Measurements from ENCODE around the gene KCNIP4.
"Not testable (repeated sequence)": the region's sequence is repeated elsewhere in the genome, so short reads cannot be mapped to it uniquely, and the experiment has no call there.

DNA sequence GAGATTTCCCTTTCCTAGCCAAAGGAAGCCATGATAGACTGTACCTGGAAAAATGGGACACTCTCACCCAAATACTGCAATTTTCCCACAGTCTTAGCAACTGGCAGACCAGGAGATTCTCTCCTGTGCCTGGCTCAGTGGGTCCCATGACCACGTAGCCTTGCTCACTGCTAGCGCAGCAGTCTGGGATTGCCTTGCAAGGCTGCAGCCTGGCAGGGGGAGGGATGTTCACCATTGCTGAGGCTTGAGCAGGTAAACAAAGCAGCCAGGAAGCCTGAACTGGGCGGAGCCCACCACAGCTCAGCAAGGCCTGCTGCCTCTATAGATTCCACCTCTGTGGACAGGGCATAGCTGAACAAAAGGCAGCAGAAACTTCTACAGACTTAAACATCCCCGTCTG lies 596.2 kb downstream of the KCNIP4 start:
- TF ChIP-seq, protein P1, sequence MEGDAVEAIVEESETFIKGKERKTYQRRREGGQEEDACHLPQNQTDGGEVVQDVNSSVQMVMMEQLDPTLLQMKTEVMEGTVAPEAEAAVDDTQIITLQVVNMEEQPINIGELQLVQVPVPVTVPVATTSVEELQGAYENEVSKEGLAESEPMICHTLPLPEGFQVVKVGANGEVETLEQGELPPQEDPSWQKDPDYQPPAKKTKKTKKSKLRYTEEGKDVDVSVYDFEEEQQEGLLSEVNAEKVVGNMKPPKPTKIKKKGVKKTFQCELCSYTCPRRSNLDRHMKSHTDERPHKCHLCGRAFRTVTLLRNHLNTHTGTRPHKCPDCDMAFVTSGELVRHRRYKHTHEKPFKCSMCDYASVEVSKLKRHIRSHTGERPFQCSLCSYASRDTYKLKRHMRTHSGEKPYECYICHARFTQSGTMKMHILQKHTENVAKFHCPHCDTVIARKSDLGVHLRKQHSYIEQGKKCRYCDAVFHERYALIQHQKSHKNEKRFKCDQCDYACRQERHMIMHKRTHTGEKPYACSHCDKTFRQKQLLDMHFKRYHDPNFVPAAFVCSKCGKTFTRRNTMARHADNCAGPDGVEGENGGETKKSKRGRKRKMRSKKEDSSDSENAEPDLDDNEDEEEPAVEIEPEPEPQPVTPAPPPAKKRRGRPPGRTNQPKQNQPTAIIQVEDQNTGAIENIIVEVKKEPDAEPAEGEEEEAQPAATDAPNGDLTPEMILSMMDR (IDR thresholded peaks at IDR 0.05 in 2 of 3, conservative IDR thresholded peaks at IDR 0.05 in 1 of 3; ENCODE audit: control insufficient read depth in 2 of 3, extremely low read depth in 1 of 3, insufficient read depth in 1 of 3, low read depth in 3 of 3, low read length in 3 of 3) = not testable (repeated sequence)
- not testable (repeated sequence) for TF ChIP-seq FOXM1 (IDR thresholded peaks at IDR 0.05; ENCODE audit: low read depth, low read length); SIN3A (IDR thresholded peaks at IDR 0.05; ENCODE audit: low read depth, low read length); YY1 (IDR thresholded peaks at IDR 0.05; ENCODE audit: low read depth, low read length); POLR2AphosphoS5 (IDR thresholded peaks at IDR 0.05; ENCODE audit: low read length); ZNF274 (IDR thresholded peaks at IDR 0.05; ENCODE audit: insufficient read depth, insufficient read length); CHD4 (IDR thresholded peaks at IDR 0.05)
- TF ChIP-seq, protein P2, sequence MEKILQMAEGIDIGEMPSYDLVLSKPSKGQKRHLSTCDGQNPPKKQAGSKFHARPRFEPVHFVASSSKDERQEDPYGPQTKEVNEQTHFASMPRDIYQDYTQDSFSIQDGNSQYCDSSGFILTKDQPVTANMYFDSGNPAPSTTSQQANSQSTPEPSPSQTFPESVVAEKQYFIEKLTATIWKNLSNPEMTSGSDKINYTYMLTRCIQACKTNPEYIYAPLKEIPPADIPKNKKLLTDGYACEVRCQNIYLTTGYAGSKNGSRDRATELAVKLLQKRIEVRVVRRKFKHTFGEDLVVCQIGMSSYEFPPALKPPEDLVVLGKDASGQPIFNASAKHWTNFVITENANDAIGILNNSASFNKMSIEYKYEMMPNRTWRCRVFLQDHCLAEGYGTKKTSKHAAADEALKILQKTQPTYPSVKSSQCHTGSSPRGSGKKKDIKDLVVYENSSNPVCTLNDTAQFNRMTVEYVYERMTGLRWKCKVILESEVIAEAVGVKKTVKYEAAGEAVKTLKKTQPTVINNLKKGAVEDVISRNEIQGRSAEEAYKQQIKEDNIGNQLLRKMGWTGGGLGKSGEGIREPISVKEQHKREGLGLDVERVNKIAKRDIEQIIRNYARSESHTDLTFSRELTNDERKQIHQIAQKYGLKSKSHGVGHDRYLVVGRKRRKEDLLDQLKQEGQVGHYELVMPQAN (conservative IDR thresholded peaks at IDR 0.05) = not testable (repeated sequence)
- TF ChIP-seq, protein P3, sequence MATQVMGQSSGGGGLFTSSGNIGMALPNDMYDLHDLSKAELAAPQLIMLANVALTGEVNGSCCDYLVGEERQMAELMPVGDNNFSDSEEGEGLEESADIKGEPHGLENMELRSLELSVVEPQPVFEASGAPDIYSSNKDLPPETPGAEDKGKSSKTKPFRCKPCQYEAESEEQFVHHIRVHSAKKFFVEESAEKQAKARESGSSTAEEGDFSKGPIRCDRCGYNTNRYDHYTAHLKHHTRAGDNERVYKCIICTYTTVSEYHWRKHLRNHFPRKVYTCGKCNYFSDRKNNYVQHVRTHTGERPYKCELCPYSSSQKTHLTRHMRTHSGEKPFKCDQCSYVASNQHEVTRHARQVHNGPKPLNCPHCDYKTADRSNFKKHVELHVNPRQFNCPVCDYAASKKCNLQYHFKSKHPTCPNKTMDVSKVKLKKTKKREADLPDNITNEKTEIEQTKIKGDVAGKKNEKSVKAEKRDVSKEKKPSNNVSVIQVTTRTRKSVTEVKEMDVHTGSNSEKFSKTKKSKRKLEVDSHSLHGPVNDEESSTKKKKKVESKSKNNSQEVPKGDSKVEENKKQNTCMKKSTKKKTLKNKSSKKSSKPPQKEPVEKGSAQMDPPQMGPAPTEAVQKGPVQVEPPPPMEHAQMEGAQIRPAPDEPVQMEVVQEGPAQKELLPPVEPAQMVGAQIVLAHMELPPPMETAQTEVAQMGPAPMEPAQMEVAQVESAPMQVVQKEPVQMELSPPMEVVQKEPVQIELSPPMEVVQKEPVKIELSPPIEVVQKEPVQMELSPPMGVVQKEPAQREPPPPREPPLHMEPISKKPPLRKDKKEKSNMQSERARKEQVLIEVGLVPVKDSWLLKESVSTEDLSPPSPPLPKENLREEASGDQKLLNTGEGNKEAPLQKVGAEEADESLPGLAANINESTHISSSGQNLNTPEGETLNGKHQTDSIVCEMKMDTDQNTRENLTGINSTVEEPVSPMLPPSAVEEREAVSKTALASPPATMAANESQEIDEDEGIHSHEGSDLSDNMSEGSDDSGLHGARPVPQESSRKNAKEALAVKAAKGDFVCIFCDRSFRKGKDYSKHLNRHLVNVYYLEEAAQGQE (IDR thresholded peaks at IDR 0.05; ENCODE audit: low read depth, low read length) = not testable (repeated sequence)
- TF ChIP-seq, protein P4, sequence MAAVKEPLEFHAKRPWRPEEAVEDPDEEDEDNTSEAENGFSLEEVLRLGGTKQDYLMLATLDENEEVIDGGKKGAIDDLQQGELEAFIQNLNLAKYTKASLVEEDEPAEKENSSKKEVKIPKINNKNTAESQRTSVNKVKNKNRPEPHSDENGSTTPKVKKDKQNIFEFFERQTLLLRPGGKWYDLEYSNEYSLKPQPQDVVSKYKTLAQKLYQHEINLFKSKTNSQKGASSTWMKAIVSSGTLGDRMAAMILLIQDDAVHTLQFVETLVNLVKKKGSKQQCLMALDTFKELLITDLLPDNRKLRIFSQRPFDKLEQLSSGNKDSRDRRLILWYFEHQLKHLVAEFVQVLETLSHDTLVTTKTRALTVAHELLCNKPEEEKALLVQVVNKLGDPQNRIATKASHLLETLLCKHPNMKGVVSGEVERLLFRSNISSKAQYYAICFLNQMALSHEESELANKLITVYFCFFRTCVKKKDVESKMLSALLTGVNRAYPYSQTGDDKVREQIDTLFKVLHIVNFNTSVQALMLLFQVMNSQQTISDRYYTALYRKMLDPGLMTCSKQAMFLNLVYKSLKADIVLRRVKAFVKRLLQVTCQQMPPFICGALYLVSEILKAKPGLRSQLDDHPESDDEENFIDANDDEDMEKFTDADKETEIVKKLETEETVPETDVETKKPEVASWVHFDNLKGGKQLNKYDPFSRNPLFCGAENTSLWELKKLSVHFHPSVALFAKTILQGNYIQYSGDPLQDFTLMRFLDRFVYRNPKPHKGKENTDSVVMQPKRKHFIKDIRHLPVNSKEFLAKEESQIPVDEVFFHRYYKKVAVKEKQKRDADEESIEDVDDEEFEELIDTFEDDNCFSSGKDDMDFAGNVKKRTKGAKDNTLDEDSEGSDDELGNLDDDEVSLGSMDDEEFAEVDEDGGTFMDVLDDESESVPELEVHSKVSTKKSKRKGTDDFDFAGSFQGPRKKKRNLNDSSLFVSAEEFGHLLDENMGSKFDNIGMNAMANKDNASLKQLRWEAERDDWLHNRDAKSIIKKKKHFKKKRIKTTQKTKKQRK (IDR thresholded peaks at IDR 0.05; ENCODE audit: low read depth, low read length) = not testable (repeated sequence)

All from GM12878 (cell line).